IPS-20b (cell line): ENCODE measurements around the gene TBXAS1.

Source experiments
- H3K27ac ChIP-seq: one replicate; pipeline ENCODE4 v1.5.1; 2013; ENCODE audit warnings: low read length
- H3K27me3 ChIP-seq: 2 replicates; pipeline ENCODE4 v1.6.1; 2013; ENCODE audit warnings: mild to moderate bottlenecking, low read length, inconsistent platforms; ENCODE audit not compliant: insufficient read depth
- H3K36me3 ChIP-seq: 2 replicates; pipeline ENCODE4 v1.6.1; 2013; ENCODE audit warnings: low read depth, mild to moderate bottlenecking, inconsistent platforms, low read length, moderate library complexity; ENCODE audit not compliant: insufficient read depth
- H3K4me1 ChIP-seq: 2 replicates; pipeline ENCODE4 v1.6.1; 2013; ENCODE audit warnings: mild to moderate bottlenecking, control low read depth, inconsistent platforms, low read length, moderate library complexity; ENCODE audit not compliant: insufficient read depth
- H3K4me3 ChIP-seq: 2 replicates; pipeline ENCODE4 v1.5.1; 2013; ENCODE audit warnings: mild to moderate bottlenecking, low read length, inconsistent platforms
- H3K9ac ChIP-seq: 2 replicates; pipeline ENCODE4 v1.6.1; 2013; ENCODE audit warnings: low read depth, mild to moderate bottlenecking, inconsistent platforms, low read length, moderate library complexity
- H3K9me3 ChIP-seq: 2 replicates; pipeline ENCODE4 v1.6.1; 2013; ENCODE audit warnings: mild to moderate bottlenecking, low read depth, low read length, inconsistent platforms; ENCODE audit not compliant: insufficient read depth

Gene TBXAS1

DNA sequence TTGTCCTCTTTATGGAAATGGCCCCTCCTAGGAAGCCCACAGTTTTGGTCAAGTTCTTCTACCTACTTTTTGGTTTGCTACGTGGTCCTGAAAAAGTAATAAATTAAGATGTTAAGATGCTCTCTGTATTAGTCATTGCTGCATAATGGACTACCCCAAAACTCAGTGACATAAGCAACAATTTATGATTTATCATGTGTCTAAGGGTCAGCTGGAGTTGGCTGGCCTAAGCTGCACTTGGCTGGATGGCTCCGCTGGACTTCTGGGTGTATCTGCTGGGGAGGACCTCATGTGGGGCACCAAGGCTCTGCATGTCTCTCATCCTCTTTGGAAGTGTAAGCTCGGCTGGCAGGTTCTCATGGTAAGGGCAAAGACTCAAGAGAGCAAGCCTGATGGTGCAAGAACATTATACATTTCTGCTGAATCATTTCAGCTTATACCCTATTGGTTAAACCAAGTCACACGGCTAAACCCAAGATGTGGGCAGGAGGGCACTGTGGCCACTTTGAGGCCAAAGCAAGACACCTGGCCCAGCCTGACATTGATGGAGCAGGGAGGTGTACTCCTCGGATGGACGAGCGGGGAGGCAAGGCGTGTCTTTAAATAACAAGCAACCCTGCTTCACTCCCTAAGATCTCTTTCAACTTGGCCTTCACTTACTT is 47.7 kb downstream of the TBXAS1 start:
- H3K27me3 ChIP-seq: no peaks in the 10 kb centered on the region
- H3K4me1 ChIP-seq: no peaks in the 10 kb centered on the region
- H3K9me3 ChIP-seq: no peaks in the 10 kb centered on the region
- no peak overlapping the region for H3K27ac ChIP-seq
- H3K36me3 ChIP-seq: no peaks in the 10 kb centered on the region
- no peak overlapping the region for H3K9ac ChIP-seq
- H3K4me3 ChIP-seq: no peak overlapping the region

DNA sequence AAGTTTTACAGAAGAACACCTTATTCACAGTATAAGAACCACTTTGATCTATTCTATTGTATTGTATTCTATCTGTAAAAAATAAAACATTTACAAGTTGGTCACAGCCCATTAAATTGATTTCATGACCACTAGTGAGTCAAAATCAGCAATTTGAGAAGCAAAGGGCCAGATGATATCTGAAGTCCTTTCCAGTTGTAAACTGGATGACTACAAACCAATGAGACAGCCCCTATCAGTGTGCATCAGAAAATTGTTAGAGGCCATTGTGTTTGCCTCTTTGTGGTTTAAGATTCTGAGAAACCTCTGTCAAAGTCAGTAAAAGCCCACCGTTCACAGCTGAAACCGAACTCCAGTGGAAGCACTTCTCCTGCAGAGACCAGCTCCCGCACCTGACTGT is 54.8 kb downstream of the TBXAS1 start:
- Histone ChIP-seq H3K9me3 (no peaks in the 10 kb centered on the region), H3K4me1 (no peaks in the 10 kb centered on the region), H3K27ac (no peak overlapping the region), H3K9ac (no peak overlapping the region), H3K4me3 (no peak overlapping the region), H3K27me3 (no peaks in the 10 kb centered on the region), H3K36me3 (no peaks in the 10 kb centered on the region)

DNA sequence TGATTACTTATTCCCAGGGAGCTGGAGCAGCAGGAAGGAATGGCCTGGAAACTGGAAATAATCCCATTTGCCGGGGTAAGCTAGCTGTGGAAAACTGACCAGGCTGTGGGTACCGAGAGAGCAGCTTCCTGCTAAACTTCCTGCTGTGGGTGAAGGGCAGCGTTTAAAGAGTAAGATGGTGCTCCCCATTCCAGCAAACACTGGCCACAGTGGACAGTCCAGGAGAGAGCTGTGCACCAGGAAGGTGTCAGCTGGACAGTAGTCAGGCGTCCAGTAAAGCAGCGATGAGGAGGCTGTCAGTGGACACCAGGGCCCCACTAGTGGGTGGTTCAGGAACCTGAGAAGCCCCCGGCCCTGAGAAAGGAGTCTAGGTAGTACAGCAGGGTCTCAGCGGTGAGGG is 55.4 kb downstream of the TBXAS1 start:
- H3K36me3 ChIP-seq: no peaks in the 10 kb centered on the region
- H3K27ac ChIP-seq: no peak overlapping the region
- no peaks in the 10 kb centered on the region for H3K4me1 ChIP-seq
- no peak overlapping the region for H3K9ac ChIP-seq
- no peak overlapping the region for H3K4me3 ChIP-seq
- H3K9me3 ChIP-seq: no peaks in the 10 kb centered on the region
- no peaks in the 10 kb centered on the region for H3K27me3 ChIP-seq

DNA sequence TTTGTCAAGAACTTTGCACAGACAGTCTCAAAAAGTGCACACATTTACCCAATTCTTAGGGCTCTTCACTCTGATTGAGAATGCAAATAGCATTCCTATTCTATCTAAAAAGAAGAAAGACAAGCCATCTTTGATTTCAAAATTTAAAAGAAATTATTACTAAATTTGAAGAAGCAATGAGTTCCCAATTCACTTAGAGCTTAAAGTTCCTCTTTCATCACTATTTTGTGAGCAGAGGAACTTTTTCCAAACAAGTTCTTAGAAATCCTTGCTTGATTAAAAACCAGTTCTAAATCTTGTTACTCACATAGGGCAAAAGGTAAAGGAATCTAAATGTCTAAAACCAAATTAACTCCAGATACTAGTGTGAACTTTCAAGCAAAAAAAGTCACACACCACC is 56.4 kb downstream of the TBXAS1 start:
- no peak overlapping the region for H3K27ac ChIP-seq
- no peaks in the 10 kb centered on the region for H3K36me3 ChIP-seq
- H3K4me3 ChIP-seq: no peak overlapping the region
- H3K9ac ChIP-seq: no peak overlapping the region
- H3K9me3 ChIP-seq: no peaks in the 10 kb centered on the region
- H3K4me1 ChIP-seq: no peaks in the 10 kb centered on the region
- H3K27me3 ChIP-seq: no peaks in the 10 kb centered on the region

DNA sequence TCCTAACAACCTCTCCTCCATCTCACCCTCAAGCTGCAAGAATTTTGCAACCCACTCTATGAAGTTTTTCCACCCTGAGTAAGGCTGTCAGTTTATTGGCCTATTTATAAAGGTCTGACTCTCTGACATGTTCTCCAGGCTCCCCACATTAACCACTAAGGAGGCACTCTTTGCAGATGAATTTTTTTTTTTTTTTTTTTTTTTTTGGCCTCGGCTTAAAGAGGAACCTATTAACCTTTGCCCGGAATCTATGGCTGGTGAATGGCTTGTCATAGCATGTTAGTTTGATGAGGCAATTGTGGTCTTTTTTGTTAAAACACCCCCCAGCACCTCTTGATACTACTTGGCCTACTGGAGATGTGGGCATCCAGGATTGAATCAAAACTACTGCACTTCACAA is 57.1 kb downstream of the TBXAS1 start:
- H3K4me1 ChIP-seq: no peaks in the 10 kb centered on the region
- no peak overlapping the region for H3K9ac ChIP-seq

DNA sequence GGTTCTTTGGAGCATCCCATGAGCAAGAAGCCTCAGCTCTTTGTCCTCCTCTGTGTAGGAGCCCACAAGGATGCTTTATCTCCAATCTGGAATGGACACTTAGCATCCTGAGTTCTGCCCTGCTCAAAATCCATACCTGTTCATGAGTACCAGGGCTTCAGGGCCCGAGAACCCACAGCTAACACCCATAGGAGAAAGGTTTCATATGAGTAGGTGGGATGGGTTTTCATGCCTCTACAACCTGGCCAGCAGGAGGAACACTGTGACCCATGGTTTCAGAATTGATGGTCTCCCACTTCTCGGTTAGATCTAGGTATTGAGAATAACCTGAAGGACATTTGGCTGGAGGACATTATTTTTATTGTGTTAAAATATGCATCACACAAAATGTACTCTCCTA is 57.8 kb downstream of the TBXAS1 start:
- Histone ChIP-seq H3K9me3 (no peaks in the 10 kb centered on the region), H3K4me3 (no peak overlapping the region), H3K4me1 (no peaks in the 10 kb centered on the region), H3K36me3 (no peaks in the 10 kb centered on the region), H3K27ac (no peak overlapping the region), H3K27me3 (no peaks in the 10 kb centered on the region), H3K9ac (no peak overlapping the region)

More for the DNA sequence above, 57.1 kb downstream of the TBXAS1 start:
- Histone ChIP-seq H3K36me3 (no peaks in the 10 kb centered on the region), H3K9me3 (no peaks in the 10 kb centered on the region), H3K27me3 (no peaks in the 10 kb centered on the region), H3K4me3 (no peak overlapping the region), H3K27ac (no peak overlapping the region)

DNA sequence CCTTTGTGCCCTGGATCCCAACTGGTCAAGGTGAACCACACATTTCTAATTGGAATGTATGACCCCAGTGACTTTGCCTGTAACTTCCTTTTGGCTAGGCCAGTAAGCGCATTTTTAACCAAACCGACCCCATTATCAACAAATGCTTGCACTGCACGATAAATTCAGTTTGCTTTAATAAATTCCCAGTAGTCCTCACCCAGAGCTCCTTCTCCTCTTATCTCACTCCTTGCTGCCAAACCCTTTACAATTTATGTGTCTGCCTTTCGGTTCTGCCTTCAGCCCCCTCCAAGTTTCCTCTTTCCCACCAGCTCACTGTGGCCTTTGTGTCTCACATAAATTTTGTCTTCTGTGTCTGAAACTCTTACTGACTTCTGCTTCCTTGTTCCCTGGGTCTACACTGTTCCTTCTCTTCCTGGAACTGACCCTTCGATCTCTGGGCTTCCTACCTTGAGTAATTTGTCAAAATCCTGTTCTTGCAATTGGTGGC is 59.0 kb downstream of the TBXAS1 start:
- no peaks in the 10 kb centered on the region for H3K4me1 ChIP-seq
- H3K9ac ChIP-seq: no peak overlapping the region
- no peaks in the 10 kb centered on the region for H3K27me3 ChIP-seq
- H3K9me3 ChIP-seq: no peaks in the 10 kb centered on the region
- no peak overlapping the region for H3K27ac ChIP-seq
- no peak overlapping the region for H3K4me3 ChIP-seq
- H3K36me3 ChIP-seq: no peaks in the 10 kb centered on the region

DNA sequence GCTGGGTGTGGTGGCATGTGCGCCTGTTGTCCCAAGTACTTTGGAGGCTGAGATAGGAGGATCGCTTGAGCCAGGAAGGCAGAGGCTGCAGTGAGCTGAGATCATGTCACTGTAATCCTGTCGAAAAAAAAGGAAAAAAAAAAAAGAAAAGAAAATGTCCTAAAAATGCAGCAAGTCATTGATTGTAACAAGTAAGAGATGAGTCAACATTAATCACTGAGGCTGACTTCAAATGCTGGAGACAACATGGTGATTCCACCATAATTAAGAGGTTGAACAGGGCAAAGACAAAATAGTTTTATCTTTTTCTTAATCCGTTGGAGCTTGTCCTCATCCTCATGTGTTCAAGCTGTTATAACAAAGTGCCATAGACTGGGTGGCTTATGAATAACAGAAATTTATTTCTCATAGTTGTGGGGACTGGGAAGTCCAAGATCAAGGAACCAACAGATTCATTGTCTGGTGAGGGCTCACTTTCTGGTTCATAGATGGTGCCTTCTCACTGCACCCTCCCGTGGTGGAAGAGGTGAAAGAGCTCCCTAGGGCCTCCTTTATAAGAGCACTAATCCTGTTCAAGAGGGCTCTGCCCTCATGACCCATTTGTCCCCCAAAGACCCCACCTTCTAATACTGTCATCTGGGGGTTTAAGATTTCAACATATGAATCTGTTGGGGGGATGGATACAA is 60.3 kb downstream of the TBXAS1 start:
- Histone ChIP-seq H3K9ac (no peak overlapping the region), H3K4me1 (no peaks in the 10 kb centered on the region), H3K9me3 (no peaks in the 10 kb centered on the region), H3K27me3 (no peaks in the 10 kb centered on the region), H3K4me3 (no peak overlapping the region), H3K27ac (no peak overlapping the region), H3K36me3 (no peaks in the 10 kb centered on the region)

DNA sequence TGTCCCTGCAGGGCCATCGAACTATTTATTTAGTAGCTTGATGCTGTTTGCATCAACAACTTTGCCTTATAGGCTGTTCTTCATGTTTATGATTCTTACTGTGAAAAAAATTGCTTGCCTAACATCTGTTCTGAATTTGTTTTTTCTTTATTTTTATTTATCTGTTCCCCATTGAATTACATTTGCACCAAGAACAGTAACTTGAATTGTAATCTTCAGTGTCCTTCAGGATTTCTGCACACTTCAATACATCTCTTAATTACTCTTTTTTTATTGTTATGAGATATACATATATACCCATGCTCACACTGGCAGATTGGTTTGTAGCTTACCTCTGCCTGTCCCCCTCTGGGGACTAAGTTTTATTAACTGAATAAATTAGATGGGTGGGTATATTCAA is 64.4 kb downstream of the TBXAS1 start:
- H3K27me3 ChIP-seq: no peaks in the 10 kb centered on the region
- no peaks in the 10 kb centered on the region for H3K4me1 ChIP-seq
- H3K27ac ChIP-seq: no peak overlapping the region
- no peaks in the 10 kb centered on the region for H3K9me3 ChIP-seq
- H3K4me3 ChIP-seq: no peak overlapping the region
- no peak overlapping the region for H3K9ac ChIP-seq
- H3K36me3 ChIP-seq: no peaks in the 10 kb centered on the region

DNA sequence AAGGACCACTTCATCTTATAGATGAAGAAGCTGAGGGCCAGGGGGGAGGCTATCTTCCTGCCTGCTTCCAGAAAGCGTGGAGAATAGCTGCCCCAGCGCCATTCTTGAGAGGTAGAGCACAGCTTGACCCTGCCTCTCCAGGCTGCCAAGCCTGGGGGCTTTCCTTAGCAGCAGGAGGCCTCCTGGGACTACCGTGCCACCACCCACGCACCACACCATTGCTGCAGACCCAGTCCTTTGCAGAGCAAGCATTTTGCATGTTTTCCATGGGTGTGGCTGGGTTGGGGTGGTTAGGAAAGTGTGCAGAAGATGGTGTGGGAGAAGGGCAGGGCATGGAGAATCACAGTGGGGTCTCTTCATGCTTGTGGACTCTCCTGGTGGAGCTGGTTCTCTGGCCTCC is 64.9 kb downstream of the TBXAS1 start:
- no peak overlapping the region for H3K9ac ChIP-seq
- H3K9me3 ChIP-seq: no peaks in the 10 kb centered on the region
- no peaks in the 10 kb centered on the region for H3K27me3 ChIP-seq
- H3K4me1 ChIP-seq: no peaks in the 10 kb centered on the region
- no peak overlapping the region for H3K4me3 ChIP-seq
- no peak overlapping the region for H3K27ac ChIP-seq
- H3K36me3 ChIP-seq: no peaks in the 10 kb centered on the region

DNA sequence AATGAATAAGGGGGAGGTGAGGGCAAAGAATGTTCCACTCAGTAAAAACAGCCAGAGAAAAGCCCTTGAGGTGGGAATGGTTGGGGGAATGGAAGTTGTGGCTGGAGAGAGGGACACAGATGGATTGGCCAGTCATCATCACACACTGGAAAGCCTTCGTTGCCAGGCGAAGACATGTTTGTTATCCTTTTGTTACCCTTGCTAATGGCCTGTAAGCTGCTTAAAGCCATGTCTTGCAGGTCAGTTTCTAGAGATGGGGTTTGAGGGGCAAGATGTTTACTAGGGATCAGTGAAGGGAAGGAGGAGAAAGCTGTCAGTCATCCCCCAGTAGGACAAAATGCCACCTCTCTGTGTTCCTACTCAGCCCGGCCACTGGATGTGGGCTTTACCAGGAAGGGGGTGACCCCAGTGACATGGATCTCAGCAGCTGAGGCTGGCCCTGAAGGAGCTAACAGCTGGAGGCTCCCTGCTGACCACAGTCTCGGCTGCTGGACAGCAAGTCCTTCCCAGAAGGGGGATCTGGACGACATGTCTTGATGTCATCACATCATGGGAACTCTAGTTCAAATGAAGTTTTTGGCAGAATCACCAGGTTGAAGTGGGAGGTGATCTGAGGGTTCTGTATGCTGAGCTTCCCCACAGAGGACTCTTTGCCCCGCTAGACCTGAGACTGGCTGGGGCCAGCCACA is 66.2 kb downstream of the TBXAS1 start:
- Histone ChIP-seq H3K9me3 (no peaks in the 10 kb centered on the region), H3K27me3 (no peaks in the 10 kb centered on the region), H3K9ac (no peak overlapping the region), H3K4me1 (no peaks in the 10 kb centered on the region), H3K27ac (no peak overlapping the region), H3K4me3 (no peak overlapping the region), H3K36me3 (no peaks in the 10 kb centered on the region)

DNA sequence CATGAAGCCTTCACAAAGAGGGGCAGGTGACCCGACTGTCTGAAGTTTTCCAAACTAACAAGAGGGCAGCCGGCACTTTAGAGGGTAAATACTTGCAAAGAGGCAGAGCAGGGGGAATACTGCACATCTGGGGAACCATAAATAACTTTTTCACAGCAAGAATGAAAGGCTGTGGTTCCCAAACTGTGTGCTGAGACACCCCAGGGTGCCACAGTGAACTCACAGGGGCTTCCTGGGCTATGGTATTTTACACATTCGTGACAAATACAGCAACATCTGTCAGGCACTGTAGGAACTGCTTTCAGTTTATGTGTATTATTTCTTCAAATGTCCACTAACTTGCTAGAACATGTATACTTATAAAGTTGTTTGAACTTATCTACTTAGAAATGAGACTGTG is 67.2 kb downstream of the TBXAS1 start:
- Histone ChIP-seq H3K27ac (no peak overlapping the region), H3K9ac (no peak overlapping the region)

More for the DNA sequence above, 67.2 kb downstream of the TBXAS1 start:
- H3K27me3 ChIP-seq: no peaks in the 10 kb centered on the region
- no peak overlapping the region for H3K4me3 ChIP-seq
- no peaks in the 10 kb centered on the region for H3K36me3 ChIP-seq
- H3K9me3 ChIP-seq: no peaks in the 10 kb centered on the region
- H3K4me1 ChIP-seq: no peaks in the 10 kb centered on the region
